K562 (cell line): ENCODE measurements around the gene CCDC117. TPM values are rescaled to one million over a fixed set of nuclear protein-coding genes. Genes with fewer than 3 reads are reported as not detected.

Experiments
- ATAC-seq: fragments of 200-7000 bp; cut with Tn5 transposase; 3 replicates; pipeline ENCODE4 v1.9.1; 2020; ENCODE audit warnings: moderate library complexity
- BruUV-seq: library from RNA; stranded (reverse); fragments of 400-500 nt; replicated peaks from 2 replicates; lab custom pipeline; 2021; lab: Mats Ljungman, UMichigan
- CTCF ChIA-PET: fragments of 300-600 bp; formaldehyde crosslinking; extraction: SDS; loops from one replicate; lab custom pipeline; 2021; ENCODE audit warnings: low intra/inter-chr PET ratio; lab: Yijun Ruan, JAX
- POLR2A ChIA-PET: fragments of 300-600, 350-650 bp; sonication (Branson Sonifier 250); formaldehyde crosslinking; extraction: SDS; loops from one replicate; lab custom pipeline; 2021; ENCODE audit warnings: antibody characterized with exemption, inconsistent platforms; lab: Yijun Ruan, JAX
- DNase-seq, 4 experiments: peaks; one replicate each; pipeline versions ENCODE4 v3.0.0 to v3.0.0-alpha.2; 2011 to 2018; ENCODE audit warnings: low spot score in 3 of 4, mixed read lengths in 3 of 4; ENCODE audit errors: extremely low read depth in 1 of 4
- FAIRE-seq: peaks from 2 replicates; lab custom pipeline; 2011; peaks lifted over from hg19 to GRCh38; lab: Jason Lieb, UNC
- H2AFZ ChIP-seq: 2 replicates; pipeline ENCODE4 v1.6.0; 2011; ENCODE audit warnings: low read depth, low read length, control low read depth, inconsistent platforms
- H3K27ac ChIP-seq: fragments of 200-600 bp; 3 replicates; pipeline ENCODE4 v1.8.0; 2011; ENCODE audit warnings: low read depth, mild to moderate bottlenecking, control low read depth, inconsistent platforms, low read length, moderate library complexity, mixed read lengths; ENCODE audit errors: extremely low read depth
- H3K27me3 ChIP-seq, 2 experiments: fragments of 300-600 bp in 1 of 2; 2 replicates in 1 of 2; 3 replicates in 1 of 2; pipeline versions ENCODE4 v1.6.0 to v1.8.0; 2011; ENCODE audit warnings: inconsistent platforms in 2 of 2, low read length in 2 of 2, mild to moderate bottlenecking in 1 of 2, mixed read lengths in 1 of 2, moderate library complexity in 1 of 2; ENCODE audit not compliant: control insufficient read depth in 2 of 2, insufficient read depth in 2 of 2
- H3K36me3 ChIP-seq: fragments of 300-600 bp; 3 replicates; pipeline ENCODE4 v1.8.0; 2011; ENCODE audit warnings: mild to moderate bottlenecking, low read length, inconsistent platforms; ENCODE audit not compliant: control insufficient read depth, insufficient read depth
- H3K4me1 ChIP-seq, 2 experiments: fragments of 200-600 bp in 1 of 2; replicated peaks in 1 of 2; 2 replicates in 1 of 2; 3 replicates in 1 of 2; pipeline versions ENCODE4 v1.5.1 to v1.8.0; 2011; ENCODE audit warnings: inconsistent platforms in 2 of 2, low read length in 2 of 2, mild to moderate bottlenecking in 1 of 2, mixed read lengths in 1 of 2, moderate library complexity in 1 of 2; ENCODE audit not compliant: control insufficient read depth in 2 of 2, insufficient read depth in 2 of 2
- H3K4me2 ChIP-seq: 2 replicates; pipeline ENCODE4 v1.6.1; 2011; ENCODE audit warnings: low read length, control low read depth, inconsistent platforms, mixed read lengths; ENCODE audit not compliant: insufficient read depth
- H3K4me3 ChIP-seq: fragments of 200-600 bp; sonication (generic), shearing (Covaris generic); 2 replicates; pipeline ENCODE4 v1.5.1; 2016; ENCODE audit warnings: control low read depth, inconsistent platforms
- H3K79me2 ChIP-seq: fragments of 200-600 bp; 3 replicates; pipeline ENCODE4 v1.8.0; 2011; ENCODE audit warnings: low read length, inconsistent platforms; ENCODE audit not compliant: control insufficient read depth, insufficient read depth
- H3K9ac ChIP-seq, 2 experiments: 2 replicates each; pipeline versions ENCODE4 v1.6.0 to v1.6.1; 2011; ENCODE audit warnings: low read depth in 2 of 2, low read length in 2 of 2, control low read depth in 1 of 2, inconsistent platforms in 1 of 2, mild to moderate bottlenecking in 1 of 2, mixed read lengths in 1 of 2; ENCODE audit not compliant: insufficient read depth in 1 of 2
- H3K9me1 ChIP-seq: one replicate; pipeline ENCODE4 v1.6.0; 2011; ENCODE audit warnings: inconsistent platforms, mild to moderate bottlenecking, low read length, moderate library complexity; ENCODE audit not compliant: control insufficient read depth, insufficient read depth
- H3K9me3 ChIP-seq: replicated peaks from 2 replicates; pipeline ENCODE4 v1.5.1; 2011; ENCODE audit warnings: low read depth, low read length, inconsistent platforms; ENCODE audit not compliant: control insufficient read depth, insufficient read depth
- H4K20me1 ChIP-seq: replicated peaks from 2 replicates; pipeline ENCODE4 v1.6.1; 2011; ENCODE audit warnings: low read length, inconsistent platforms, mixed read lengths; ENCODE audit not compliant: control insufficient read depth, insufficient read depth
- C11orf30 ChIP-seq: fragments of 450-650 bp; IDR thresholded peaks from 2 replicates; pipeline ENCODE4 v1.6.1; 2016; ENCODE audit warnings: low read depth, mild to moderate bottlenecking
- CREM ChIP-seq: IDR thresholded peaks from 2 replicates; pipeline ENCODE4 v1.6.1; 2014; ENCODE audit warnings: antibody characterized with exemption, low read depth
- ELF4 ChIP-seq: fragments of 450-650 bp; formaldehyde crosslinking; IDR thresholded peaks from 2 replicates; pipeline ENCODE4 v1.4.0; 2022; ENCODE audit warnings: missing genetic modification characterization
- FOXP4 ChIP-seq: sonication (generic); formaldehyde crosslinking; IDR thresholded peaks from 2 replicates; pipeline ENCODE4 v1.8.0; 2022; ENCODE audit warnings: mild to moderate bottlenecking, missing genetic modification reagents, borderline replicate concordance
- GABPB1 ChIP-seq: sonication (generic); formaldehyde crosslinking; IDR thresholded peaks from 2 replicates; pipeline ENCODE4 v1.8.0; 2022; ENCODE audit warnings: mild to moderate bottlenecking, missing genetic modification reagents
- HDAC2 ChIP-seq: fragments of 450-650 bp; IDR thresholded peaks from 2 replicates; pipeline ENCODE4 v1.6.1; 2016; ENCODE audit warnings: mild to moderate bottlenecking
- HIVEP1 ChIP-seq: fragments of 250-450 bp; sonication (Bioruptor Pico); IDR thresholded peaks from 2 replicates; pipeline ENCODE4 v1.4.0; 2020; ENCODE audit warnings: mild to moderate bottlenecking
- NELFE ChIP-seq: IDR thresholded peaks from 2 replicates; pipeline ENCODE4 v1.6.1; 2011; ENCODE audit warnings: mild to moderate bottlenecking; ENCODE audit not compliant: insufficient read depth, insufficient read length
- NFYB ChIP-seq: IDR thresholded peaks from 2 replicates; pipeline ENCODE4 v1.6.1; 2011; ENCODE audit warnings: mild to moderate bottlenecking, moderate library complexity; ENCODE audit not compliant: insufficient read length; ENCODE audit errors: extremely low read depth
- PRPF4 ChIP-seq: fragments of 200-400 bp; formaldehyde crosslinking; IDR thresholded peaks from one replicate; pipeline ENCODE4 v1.6.1; 2017; ENCODE audit warnings: low read length, low read depth, mild to moderate bottlenecking; ENCODE audit not compliant: insufficient read depth, poor library complexity, severe bottlenecking
- SMAD2 ChIP-seq: fragments of 150-350 bp; IDR thresholded peaks from 2 replicates; pipeline ENCODE4 v1.6.1; 2014; ENCODE audit warnings: low read depth, mild to moderate bottlenecking, low read length
- SREBF2 ChIP-seq: sonication (generic); formaldehyde crosslinking; IDR thresholded peaks from 2 replicates; pipeline ENCODE4 v1.4.0; 2020; ENCODE audit warnings: mild to moderate bottlenecking, missing genetic modification reagents
- STAT5B ChIP-seq: fragments of 250-450 bp; sonication (Bioruptor Pico); IDR thresholded peaks from 2 replicates; pipeline ENCODE4 v1.8.0; 2021; ENCODE audit warnings: mild to moderate bottlenecking, inconsistent platforms
- TRIM24 ChIP-seq, 2 experiments: fragments of 450-650 bp; IDR thresholded peaks; 2 replicates each; pipeline ENCODE4 v1.6.1; 2016
- U2AF2 ChIP-seq: fragments of 200-400 bp; formaldehyde crosslinking; optimal IDR thresholded peaks from 2 replicates; pipeline ENCODE3; 2017; ENCODE audit warnings: low read depth, mild to moderate bottlenecking, low read length
- ZNF263 ChIP-seq: sonication (generic); formaldehyde crosslinking; IDR thresholded peaks from 2 replicates; pipeline ENCODE4 v1.8.0; 2022; ENCODE audit warnings: mild to moderate bottlenecking, missing genetic modification reagents, borderline replicate concordance
- ZNF551 ChIP-seq: fragments of 250-450 bp; sonication (Bioruptor Pico); IDR thresholded peaks from 2 replicates; pipeline ENCODE4 v1.5.0; 2021; ENCODE audit warnings: mild to moderate bottlenecking, moderate library complexity
- ZNF586 ChIP-seq: fragments of 450-650 bp; formaldehyde crosslinking; conservative IDR thresholded peaks from 2 replicates; pipeline ENCODE4 v1.4.0; 2020; ENCODE audit warnings: mild to moderate bottlenecking, moderate library complexity
- ZNF668 ChIP-seq: fragments of 250-450 bp; sonication (Bioruptor Pico); IDR thresholded peaks from 2 replicates; pipeline ENCODE4 v1.8.0; 2022; ENCODE audit warnings: mild to moderate bottlenecking, inconsistent platforms
- WGBS: fragments of 100-300 bp; shearing (Covaris generic); methylation state at CpG from one replicate; pipeline ENCODE4 v1.1.6; 2016; ENCODE audit warnings: low coverage, mixed read lengths; ENCODE audit not compliant: insufficient coverage; ENCODE audit errors: missing lambda C conversion rate; 5-methylcytosine and 5-hydroxymethylcytosine counted together
- in situ Hi-C: fragments of 300-500 bp; cut with MboI; formaldehyde crosslinking; loops from 4 replicates; pipeline ENCODE4 v1.15.0; 2018; ENCODE audit warnings: inconsistent platforms, mixed read lengths
- intact Hi-C: fragments of 100-400 bp; cut with micrococcal nuclease; formaldehyde crosslinking; loops from 2 replicates; pipeline ENCODE4 v1.14.2; 2022
- polyA plus RNA-seq, 8 experiments: library from polyadenylated mRNA; depleted of rRNA in 4 of 8; stranded (reverse) in 5 of 8; unstranded in 3 of 8; fragments of >200 nt; fragmentation: Nextera tagmentation in 2 of 8; fragmentation: Illumina TruSeq in 1 of 8; extraction: Ambion mirVana in 2 of 8; extraction: Trizol in 1 of 8; gene quantifications; 2 replicates each; pipeline versions ENCODE4 v1.2.1 to v1.2.3, GENCODE V29; 2011 to 2014; ENCODE audit warnings: inconsistent platforms in 1 of 8, missing spikeins in 1 of 8
- total RNA-seq, 7 experiments: library from RNA; depleted of rRNA in 6 of 7; stranded (reverse); fragments of >200 nt in 6 of 7; fragmentation: Illumina TruSeq in 2 of 7; extraction: Trizol in 2 of 7; gene quantifications; 2 replicates each; pipeline versions ENCODE4 v1.2.1 to v1.2.3, GENCODE V29; 2011 to 2021; ENCODE audit warnings: low replicate concordance in 1 of 7
- TF ChIP-seq, protein P1 (sequence below): fragments of 450-650 bp; formaldehyde crosslinking; IDR thresholded peaks from 2 replicates; pipeline ENCODE4 v1.4.0; 2020; ENCODE audit warnings: mild to moderate bottlenecking, moderate library complexity

CCDC117 gene
- total and polyA plus RNA-seq, 9 of the 15 experiments (the other 6 are each of a cell fraction or from before 2014, with no cell fraction given), result 5.7 to 23.3 (median 15.8) TPM

DNA sequence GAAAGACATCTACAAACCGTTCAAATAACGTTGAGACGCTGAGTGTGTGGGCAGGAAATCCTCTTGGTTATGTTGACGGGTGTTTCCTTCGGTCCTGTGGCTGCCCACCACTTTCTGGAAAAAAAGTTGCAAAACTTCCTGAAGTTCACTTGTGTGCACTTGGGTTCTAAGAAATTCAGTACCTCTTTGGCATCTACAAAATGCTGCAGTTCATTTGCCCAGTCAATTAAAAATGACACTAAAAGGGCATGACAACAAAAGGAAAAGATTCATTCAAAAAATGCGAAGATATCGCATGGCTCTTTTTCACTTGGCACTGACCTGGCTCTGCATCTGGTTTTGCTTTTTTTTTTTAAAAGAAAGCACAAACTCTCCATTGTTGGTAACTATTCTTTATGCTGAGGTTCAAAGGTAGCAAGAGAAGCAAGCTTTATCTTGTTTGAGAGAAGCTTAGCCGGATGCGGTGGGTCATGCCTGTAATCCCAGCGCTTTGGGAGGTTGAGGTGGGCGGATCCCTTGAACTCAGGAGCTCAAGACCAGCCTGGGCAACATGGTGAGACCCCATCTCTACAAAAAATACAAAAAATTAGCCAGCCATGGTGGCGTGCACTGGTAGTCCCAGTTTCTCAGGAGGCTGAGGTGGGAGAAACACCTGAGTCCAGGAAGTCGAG is 38.5 kb downstream of the CCDC117 start (continued):
- TF ChIP-seq FOXP4 (CRISPR knock-in tag) (no peak), HIVEP1 (CRISPR knock-in tag) (no peak), ZNF668 (CRISPR knock-in tag) (no peak), GABPB1 (CRISPR knock-in tag) (no peak), SMAD2 (no peak), NFYB (no peak), U2AF2 (no peak), SREBF2 (CRISPR knock-in tag) (no peak), ZNF551 (CRISPR knock-in tag) (no peak)

- intact Hi-C loops, result no loop called here
- ChIA-PET CTCF (no interaction called here), POLR2A (interaction anchor here (0.6 to 3.5 kb wide), 5 partner anchors 9 to 95 kb away, joined by 3 to 21 read pairs (median 4); partner anchors contain the start of gene XBP1)
- DNase-seq (no peak), ATAC-seq (no peak), FAIRE-seq (no peak)
- Histone ChIP-seq H2AFZ (no peak overlapping the region), H3K36me3 (no peaks in the 10 kb centered on the region), H3K4me1 (peaks cover 11 to 13% of the 10 kb centered on the region in 2 experiments; a peak in 4 of 5 replicates), H3K9ac (no peak overlapping the region), H3K4me3 (no peak overlapping the region), H3K4me2 (no peak overlapping the region), H3K27ac (no peak overlapping the region), H3K9me1 (no peaks in the 10 kb centered on the region), H3K9me3 (no peaks in the 10 kb centered on the region), H3K79me2 (no peaks in the 10 kb centered on the region), H4K20me1 (no peaks in the 10 kb centered on the region), H3K27me3 (no peaks in the 10 kb centered on the region)
- in situ Hi-C loops, result no loop called here
- 51% methylated on average over 4 of the region's 5 CpGs for WGBS
- BruUV-seq, result no TSS peak
- TF ChIP-seq CREM, result no peak
- no peak for TF ChIP-seq ELF4 (CRISPR knock-in tag)
- TF ChIP-seq, protein P1, sequence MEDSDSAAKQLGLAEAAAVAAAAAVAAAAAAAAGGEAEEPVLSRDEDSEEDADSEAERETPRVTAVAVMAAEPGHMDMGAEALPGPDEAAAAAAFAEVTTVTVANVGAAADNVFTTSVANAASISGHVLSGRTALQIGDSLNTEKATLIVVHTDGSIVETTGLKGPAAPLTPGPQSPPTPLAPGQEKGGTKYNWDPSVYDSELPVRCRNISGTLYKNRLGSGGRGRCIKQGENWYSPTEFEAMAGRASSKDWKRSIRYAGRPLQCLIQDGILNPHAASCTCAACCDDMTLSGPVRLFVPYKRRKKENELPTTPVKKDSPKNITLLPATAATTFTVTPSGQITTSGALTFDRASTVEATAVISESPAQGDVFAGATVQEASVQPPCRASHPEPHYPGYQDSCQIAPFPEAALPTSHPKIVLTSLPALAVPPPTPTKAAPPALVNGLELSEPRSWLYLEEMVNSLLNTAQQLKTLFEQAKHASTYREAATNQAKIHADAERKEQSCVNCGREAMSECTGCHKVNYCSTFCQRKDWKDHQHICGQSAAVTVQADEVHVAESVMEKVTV (CRISPR knock-in tag), result no peak
- TF ChIP-seq ZNF586 (CRISPR knock-in tag), result no peak
- TF ChIP-seq ZNF263 (CRISPR knock-in tag), result no peak
- TF ChIP-seq TRIM24 (IDR thresholded peaks at IDR 0.05), result no peak
- TF ChIP-seq HDAC2, result no peak
- no peak for TF ChIP-seq STAT5B (CRISPR knock-in tag)
- TF ChIP-seq C11orf30, result peak; percentile 78
- no peak for TF ChIP-seq PRPF4
- no peak for TF ChIP-seq NELFE
Measured at GRCh38 chr22:28812516-28812915, 40.0 kb downstream of the CCDC117 start.
